ENCODE measurements around the gene PNCK. TPM values are rescaled to one million over a fixed set of nuclear protein-coding genes. Genes with fewer than 3 reads are reported as not detected.

Gene PNCK
- total RNA-seq, 1 donor, result 0.36 TPM

DNA sequence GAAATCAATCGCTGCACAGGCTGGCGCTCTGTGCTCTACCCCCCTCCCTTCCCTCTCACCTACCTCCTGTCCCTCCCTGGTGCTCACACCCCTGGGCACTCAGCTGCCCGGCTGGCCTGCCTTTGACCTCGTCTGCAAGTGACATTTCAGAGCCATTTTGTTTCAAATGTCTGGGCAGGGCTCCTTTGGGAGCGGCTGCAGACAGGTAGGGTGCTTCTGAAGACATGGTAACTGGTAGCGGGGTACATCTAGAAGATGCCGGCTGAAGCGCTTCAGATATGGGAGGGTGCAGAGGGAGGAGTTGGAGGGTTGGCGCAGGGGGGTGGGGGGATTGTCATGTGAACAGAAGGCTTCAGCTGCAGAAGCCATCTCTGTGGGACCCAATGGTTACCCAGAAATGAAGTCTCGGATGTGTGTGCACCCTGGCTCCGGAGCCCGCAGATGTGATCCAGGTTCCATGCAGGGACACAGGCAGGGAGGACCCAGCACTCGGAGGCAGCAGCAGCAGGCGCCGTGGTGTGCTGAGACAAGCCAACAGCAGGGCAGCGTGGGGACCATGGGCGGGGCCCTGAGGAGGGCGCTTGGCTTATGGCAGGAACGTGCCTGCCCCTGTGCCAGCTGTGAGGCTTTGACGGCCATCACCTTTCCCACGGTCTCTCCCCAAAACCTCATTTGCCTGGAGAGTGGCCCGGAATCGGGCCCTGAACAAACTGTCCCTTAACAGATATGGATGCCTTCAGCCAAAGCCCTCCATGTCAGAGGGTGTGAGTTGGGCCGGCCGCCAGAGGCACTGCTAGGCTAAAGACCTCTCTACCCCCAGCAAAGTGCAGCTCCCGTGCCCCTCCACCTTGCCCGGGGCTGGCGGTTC lies 34.2 kb downstream of the PNCK start:
- no peaks in the 10 kb centered on the region for H3K36me3 ChIP-seq (ENCODE audit: insufficient read depth, low read length)
- no peak overlapping the region for H3K27ac ChIP-seq (ENCODE audit: low read depth, low read length)
- no peaks in the 10 kb centered on the region for H3K79me2 ChIP-seq (ENCODE audit: insufficient read depth, low read length)
- H3K27me3 ChIP-seq (ENCODE audit: insufficient read depth, low read length), result peaks cover 17% of the 10 kb centered on the region
- H3K4me1 ChIP-seq (ENCODE audit: insufficient read depth, low read length), result no peaks in the 10 kb centered on the region
- no peak overlapping the region for H3K4me2 ChIP-seq (ENCODE audit: insufficient read depth, low read length)
- H3K4me3 ChIP-seq (ENCODE audit: insufficient read depth, low read length), result no peak overlapping the region
- TF ChIP-seq, protein P1, sequence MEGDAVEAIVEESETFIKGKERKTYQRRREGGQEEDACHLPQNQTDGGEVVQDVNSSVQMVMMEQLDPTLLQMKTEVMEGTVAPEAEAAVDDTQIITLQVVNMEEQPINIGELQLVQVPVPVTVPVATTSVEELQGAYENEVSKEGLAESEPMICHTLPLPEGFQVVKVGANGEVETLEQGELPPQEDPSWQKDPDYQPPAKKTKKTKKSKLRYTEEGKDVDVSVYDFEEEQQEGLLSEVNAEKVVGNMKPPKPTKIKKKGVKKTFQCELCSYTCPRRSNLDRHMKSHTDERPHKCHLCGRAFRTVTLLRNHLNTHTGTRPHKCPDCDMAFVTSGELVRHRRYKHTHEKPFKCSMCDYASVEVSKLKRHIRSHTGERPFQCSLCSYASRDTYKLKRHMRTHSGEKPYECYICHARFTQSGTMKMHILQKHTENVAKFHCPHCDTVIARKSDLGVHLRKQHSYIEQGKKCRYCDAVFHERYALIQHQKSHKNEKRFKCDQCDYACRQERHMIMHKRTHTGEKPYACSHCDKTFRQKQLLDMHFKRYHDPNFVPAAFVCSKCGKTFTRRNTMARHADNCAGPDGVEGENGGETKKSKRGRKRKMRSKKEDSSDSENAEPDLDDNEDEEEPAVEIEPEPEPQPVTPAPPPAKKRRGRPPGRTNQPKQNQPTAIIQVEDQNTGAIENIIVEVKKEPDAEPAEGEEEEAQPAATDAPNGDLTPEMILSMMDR (IDR thresholded peaks at IDR 0.05; ENCODE audit: extremely low read depth, low read depth, low read length), result no peak
- no peaks in the 10 kb centered on the region for H4K20me1 ChIP-seq (ENCODE audit: insufficient read depth, low read length)
- no peak overlapping the region for H2AFZ ChIP-seq (ENCODE audit: low read length)
- DNase-seq (ENCODE audit: insufficient read length, low spot score, missing footprints), result peak; percentile 86
- H3K9me3 ChIP-seq (ENCODE audit: low read depth, low read length), result no peaks in the 10 kb centered on the region

DNA sequence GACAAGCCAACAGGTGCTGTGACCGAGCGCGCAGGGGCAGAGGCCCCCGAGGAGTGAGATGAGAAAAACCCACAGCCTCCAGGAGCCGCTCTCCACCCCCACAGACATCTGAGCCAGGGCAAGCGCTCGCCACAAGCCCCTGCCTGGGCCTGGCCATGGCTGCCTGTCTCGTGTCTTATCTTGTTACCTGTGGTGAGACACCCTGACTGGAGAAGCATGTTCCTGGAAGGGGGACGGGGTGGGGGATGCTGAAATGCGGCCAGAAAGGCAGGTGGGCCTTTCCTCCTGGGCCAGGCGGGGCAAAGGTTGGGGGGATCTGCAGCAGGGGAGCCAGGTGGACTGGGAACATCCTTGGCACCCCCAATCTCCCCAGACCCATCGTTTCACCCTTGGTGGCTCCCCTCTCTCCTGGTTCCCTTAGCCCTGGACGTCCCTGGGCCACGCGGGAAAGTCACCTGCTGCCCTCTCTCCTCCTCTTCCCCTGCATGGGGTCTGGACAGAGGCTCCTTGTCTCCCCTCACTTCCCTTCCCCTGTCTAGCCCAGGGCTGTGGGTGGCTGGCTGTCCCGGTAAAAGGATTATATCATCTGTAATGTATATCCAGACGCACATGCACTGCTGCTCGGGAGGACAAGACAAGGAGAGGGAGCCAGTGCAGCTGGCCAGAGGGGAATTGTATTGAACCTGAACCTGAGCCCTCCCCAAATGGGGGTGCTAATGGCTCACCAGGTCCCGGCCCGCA lies 35.0 kb downstream of the PNCK start:
- no peak overlapping the region for H3K27ac ChIP-seq (ENCODE audit: low read depth, low read length)
- H3K27me3 ChIP-seq (ENCODE audit: insufficient read depth, low read length), result peaks cover 17% of the 10 kb centered on the region
- H3K36me3 ChIP-seq (ENCODE audit: insufficient read depth, low read length), result no peaks in the 10 kb centered on the region
- no peaks in the 10 kb centered on the region for H3K9me3 ChIP-seq (ENCODE audit: low read depth, low read length)
- no peak overlapping the region for H3K4me3 ChIP-seq (ENCODE audit: insufficient read depth, low read length)
- peak; percentile 84 for DNase-seq (ENCODE audit: insufficient read length, low spot score, missing footprints)
- TF ChIP-seq, protein P1 (IDR thresholded peaks at IDR 0.05; ENCODE audit: extremely low read depth, low read depth, low read length), result no peak
- no peak overlapping the region for H3K4me2 ChIP-seq (ENCODE audit: insufficient read depth, low read length)
- H3K79me2 ChIP-seq (ENCODE audit: insufficient read depth, low read length), result no peaks in the 10 kb centered on the region
- no peaks in the 10 kb centered on the region for H3K4me1 ChIP-seq (ENCODE audit: insufficient read depth, low read length)
- no peak overlapping the region for H2AFZ ChIP-seq (ENCODE audit: low read length)
- no peaks in the 10 kb centered on the region for H4K20me1 ChIP-seq (ENCODE audit: insufficient read depth, low read length)

DNA sequence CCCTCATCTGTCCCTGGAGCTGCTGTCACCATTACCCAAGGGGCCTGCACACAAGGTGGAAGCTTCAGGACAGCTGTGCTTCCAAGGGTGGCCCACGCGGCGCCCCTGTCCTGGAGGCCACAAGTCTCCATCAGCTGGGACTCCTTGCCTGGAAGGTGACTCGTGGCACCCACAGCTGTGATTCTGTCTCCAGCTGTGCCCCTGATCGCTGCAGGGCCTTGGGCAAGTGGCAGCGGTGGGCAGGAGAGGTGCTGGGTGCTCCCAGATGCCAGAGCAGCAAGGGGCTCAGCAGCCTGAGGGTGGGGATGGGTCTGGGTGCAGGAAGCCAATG lies 35.6 kb downstream of the PNCK start:
- H3K4me3 ChIP-seq (ENCODE audit: insufficient read depth, low read length), result no peak overlapping the region
- TF ChIP-seq, protein P1 (IDR thresholded peaks at IDR 0.05; ENCODE audit: extremely low read depth, low read depth, low read length), result no peak
- DNase-seq (ENCODE audit: insufficient read length, low spot score, missing footprints), result no peak

More for the DNA sequence above, 35.6 kb downstream of the PNCK start:
- no peak overlapping the region for H2AFZ ChIP-seq (ENCODE audit: low read length)
- H3K36me3 ChIP-seq (ENCODE audit: insufficient read depth, low read length), result no peaks in the 10 kb centered on the region
- no peaks in the 10 kb centered on the region for H3K9me3 ChIP-seq (ENCODE audit: low read depth, low read length)
- H3K27me3 ChIP-seq (ENCODE audit: insufficient read depth, low read length), result peaks cover 11% of the 10 kb centered on the region
- no peaks in the 10 kb centered on the region for H3K4me1 ChIP-seq (ENCODE audit: insufficient read depth, low read length)
- H3K4me2 ChIP-seq (ENCODE audit: insufficient read depth, low read length), result no peak overlapping the region
- no peaks in the 10 kb centered on the region for H3K79me2 ChIP-seq (ENCODE audit: insufficient read depth, low read length)
- H3K27ac ChIP-seq (ENCODE audit: low read depth, low read length), result no peak overlapping the region
- no peaks in the 10 kb centered on the region for H4K20me1 ChIP-seq (ENCODE audit: insufficient read depth, low read length)
